ENCODE measurements around the gene PHACTR1. TPM values are rescaled to one million over a fixed set of nuclear protein-coding genes. Genes with fewer than 3 reads are reported as not detected.

PHACTR1 gene
- total RNA-seq, 1 experiment from 2014 or later: 15.5 TPM

GRCh38 chr6:13336553-13336952 lies 620.0 kb downstream of the PHACTR1 start:
- POLR2A ChIA-PET: no interaction called here
- H3K27ac Mint-ChIP-seq: 0 out of 2 replicates have a peak overlapping the region, but pooled peaks have one; percentile 38
- CTCF ChIA-PET: interaction anchor here (0.8 to 1.8 kb wide), 2 partner anchors 18 to 239 kb away, joined by 3 to 8 read pairs; partner anchors contain the start of gene SIRT5
- H3K4me1 Mint-ChIP-seq: peaks cover 14% of the 10 kb centered on the region
- H3K27me3 Mint-ChIP-seq (ENCODE audit: low read depth): no peaks in the 10 kb centered on the region
- peak; percentile 92 for ATAC-seq
- peak; percentile 82 for DNase-seq (ENCODE audit: low spot score)
- no peak overlapping the region for H3K4me3 Mint-ChIP-seq
- no peaks in the 10 kb centered on the region for H3K36me3 Mint-ChIP-seq
- no peaks in the 10 kb centered on the region for H3K9me3 Mint-ChIP-seq
- no peak for TF ChIP-seq GRHL2 (CRISPR knock-in tag; IDR thresholded peaks at IDR 0.05; ENCODE audit: insufficient replicate concordance, severe bottlenecking)
- no peak for TF ChIP-seq SMAD4 (CRISPR knock-in tag; IDR thresholded peaks at IDR 0.05)
- TF ChIP-seq, protein P1, sequence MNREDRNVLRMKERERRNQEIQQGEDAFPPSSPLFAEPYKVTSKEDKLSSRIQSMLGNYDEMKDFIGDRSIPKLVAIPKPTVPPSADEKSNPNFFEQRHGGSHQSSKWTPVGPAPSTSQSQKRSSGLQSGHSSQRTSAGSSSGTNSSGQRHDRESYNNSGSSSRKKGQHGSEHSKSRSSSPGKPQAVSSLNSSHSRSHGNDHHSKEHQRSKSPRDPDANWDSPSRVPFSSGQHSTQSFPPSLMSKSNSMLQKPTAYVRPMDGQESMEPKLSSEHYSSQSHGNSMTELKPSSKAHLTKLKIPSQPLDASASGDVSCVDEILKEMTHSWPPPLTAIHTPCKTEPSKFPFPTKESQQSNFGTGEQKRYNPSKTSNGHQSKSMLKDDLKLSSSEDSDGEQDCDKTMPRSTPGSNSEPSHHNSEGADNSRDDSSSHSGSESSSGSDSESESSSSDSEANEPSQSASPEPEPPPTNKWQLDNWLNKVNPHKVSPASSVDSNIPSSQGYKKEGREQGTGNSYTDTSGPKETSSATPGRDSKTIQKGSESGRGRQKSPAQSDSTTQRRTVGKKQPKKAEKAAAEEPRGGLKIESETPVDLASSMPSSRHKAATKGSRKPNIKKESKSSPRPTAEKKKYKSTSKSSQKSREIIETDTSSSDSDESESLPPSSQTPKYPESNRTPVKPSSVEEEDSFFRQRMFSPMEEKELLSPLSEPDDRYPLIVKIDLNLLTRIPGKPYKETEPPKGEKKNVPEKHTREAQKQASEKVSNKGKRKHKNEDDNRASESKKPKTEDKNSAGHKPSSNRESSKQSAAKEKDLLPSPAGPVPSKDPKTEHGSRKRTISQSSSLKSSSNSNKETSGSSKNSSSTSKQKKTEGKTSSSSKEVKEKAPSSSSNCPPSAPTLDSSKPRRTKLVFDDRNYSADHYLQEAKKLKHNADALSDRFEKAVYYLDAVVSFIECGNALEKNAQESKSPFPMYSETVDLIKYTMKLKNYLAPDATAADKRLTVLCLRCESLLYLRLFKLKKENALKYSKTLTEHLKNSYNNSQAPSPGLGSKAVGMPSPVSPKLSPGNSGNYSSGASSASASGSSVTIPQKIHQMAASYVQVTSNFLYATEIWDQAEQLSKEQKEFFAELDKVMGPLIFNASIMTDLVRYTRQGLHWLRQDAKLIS (CRISPR knock-in tag; IDR thresholded peaks at IDR 0.05; ENCODE audit: borderline replicate concordance): no peak
- no peak for TF ChIP-seq NR2C2 (CRISPR knock-in tag; IDR thresholded peaks at IDR 0.05)
- no peak for TF ChIP-seq NFE2L1 (CRISPR knock-in tag; IDR thresholded peaks at IDR 0.05)
- no peak for TF ChIP-seq SOX15 (CRISPR knock-in tag; IDR thresholded peaks at IDR 0.05)
- TF ChIP-seq ZNF671 (CRISPR knock-in tag; IDR thresholded peaks at IDR 0.05): no peak
- 0 out of 2 replicates have a peak, but pooled peaks have one; percentile 27 for TF ChIP-seq ETV6 (CRISPR knock-in tag; IDR thresholded peaks at IDR 0.05)
- TF ChIP-seq, protein P2, sequence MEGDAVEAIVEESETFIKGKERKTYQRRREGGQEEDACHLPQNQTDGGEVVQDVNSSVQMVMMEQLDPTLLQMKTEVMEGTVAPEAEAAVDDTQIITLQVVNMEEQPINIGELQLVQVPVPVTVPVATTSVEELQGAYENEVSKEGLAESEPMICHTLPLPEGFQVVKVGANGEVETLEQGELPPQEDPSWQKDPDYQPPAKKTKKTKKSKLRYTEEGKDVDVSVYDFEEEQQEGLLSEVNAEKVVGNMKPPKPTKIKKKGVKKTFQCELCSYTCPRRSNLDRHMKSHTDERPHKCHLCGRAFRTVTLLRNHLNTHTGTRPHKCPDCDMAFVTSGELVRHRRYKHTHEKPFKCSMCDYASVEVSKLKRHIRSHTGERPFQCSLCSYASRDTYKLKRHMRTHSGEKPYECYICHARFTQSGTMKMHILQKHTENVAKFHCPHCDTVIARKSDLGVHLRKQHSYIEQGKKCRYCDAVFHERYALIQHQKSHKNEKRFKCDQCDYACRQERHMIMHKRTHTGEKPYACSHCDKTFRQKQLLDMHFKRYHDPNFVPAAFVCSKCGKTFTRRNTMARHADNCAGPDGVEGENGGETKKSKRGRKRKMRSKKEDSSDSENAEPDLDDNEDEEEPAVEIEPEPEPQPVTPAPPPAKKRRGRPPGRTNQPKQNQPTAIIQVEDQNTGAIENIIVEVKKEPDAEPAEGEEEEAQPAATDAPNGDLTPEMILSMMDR (IDR thresholded peaks at IDR 0.05): peak; percentile 81
- TF ChIP-seq, protein P3, sequence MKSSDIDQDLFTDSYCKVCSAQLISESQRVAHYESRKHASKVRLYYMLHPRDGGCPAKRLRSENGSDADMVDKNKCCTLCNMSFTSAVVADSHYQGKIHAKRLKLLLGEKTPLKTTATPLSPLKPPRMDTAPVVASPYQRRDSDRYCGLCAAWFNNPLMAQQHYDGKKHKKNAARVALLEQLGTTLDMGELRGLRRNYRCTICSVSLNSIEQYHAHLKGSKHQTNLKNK (CRISPR knock-in tag; IDR thresholded peaks at IDR 0.05): no peak
- no peak for TF ChIP-seq CREM (CRISPR knock-in tag; IDR thresholded peaks at IDR 0.05)

- CTCF ChIA-PET: interaction anchor here (1.1 to 2.2 kb wide), 6 partner anchors 13 to 287 kb away, joined by 4 to 8 read pairs (median 5); partner anchors contain the start of genes NOL7 and SIRT5
- Mint-ChIP-seq H3K27ac (no peak overlapping the region), H3K36me3 (no peaks in the 10 kb centered on the region), H3K4me1 (peaks cover 14% of the 10 kb centered on the region), H3K27me3 (ENCODE audit: low read depth) (no peaks in the 10 kb centered on the region), H3K4me3 (no peak overlapping the region), H3K9me3 (peaks cover 9% of the 10 kb centered on the region; the same call in 1 of the 2 replicates)
- ATAC-seq (no peak), DNase-seq (ENCODE audit: low spot score) (no peak)
- no peak for TF ChIP-seq ZNF532 (CRISPR knock-in tag; IDR thresholded peaks at IDR 0.05; ENCODE audit: borderline replicate concordance)
- TF ChIP-seq SP1 (CRISPR knock-in tag; conservative IDR thresholded peaks at IDR 0.05): no peak
- no peak for TF ChIP-seq CREM (CRISPR knock-in tag; IDR thresholded peaks at IDR 0.05)
- TF ChIP-seq ZNF232 (CRISPR knock-in tag; IDR thresholded peaks at IDR 0.05): no peak
- no peak for TF ChIP-seq ATF1 (CRISPR knock-in tag; IDR thresholded peaks at IDR 0.05)
- TF ChIP-seq, protein P4, sequence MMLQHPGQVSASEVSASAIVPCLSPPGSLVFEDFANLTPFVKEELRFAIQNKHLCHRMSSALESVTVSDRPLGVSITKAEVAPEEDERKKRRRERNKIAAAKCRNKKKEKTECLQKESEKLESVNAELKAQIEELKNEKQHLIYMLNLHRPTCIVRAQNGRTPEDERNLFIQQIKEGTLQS (CRISPR knock-in tag; conservative IDR thresholded peaks at IDR 0.05): no peak
- no peak for TF ChIP-seq EMX1 (CRISPR knock-in tag; IDR thresholded peaks at IDR 0.05)
- no peak for TF ChIP-seq NFE2L1 (CRISPR knock-in tag; IDR thresholded peaks at IDR 0.05)
- TF ChIP-seq ZNF281 (CRISPR knock-in tag; IDR thresholded peaks at IDR 0.05): no peak
- TF ChIP-seq NR2C2 (CRISPR knock-in tag; IDR thresholded peaks at IDR 0.05): no peak
- TF ChIP-seq GTF2I (CRISPR knock-in tag; conservative IDR thresholded peaks at IDR 0.05): no peak
- no peak for TF ChIP-seq MLX (CRISPR knock-in tag; IDR thresholded peaks at IDR 0.05)
- TF ChIP-seq CREB1 (CRISPR knock-in tag; IDR thresholded peaks at IDR 0.05): no peak
- TF ChIP-seq TEAD1 (CRISPR knock-in tag; IDR thresholded peaks at IDR 0.05): no peak
- POLR2A ChIA-PET: no interaction called here
Observed at GRCh38 chr6:13338038-13338437, 621.5 kb downstream of the PHACTR1 start.

Data from WTC11 (cell line).